Measurements from ENCODE around the gene RNU7-1. TPM values are rescaled to one million over a fixed set of nuclear protein-coding genes. Genes with fewer than 3 reads are reported as not detected.

RNU7-1 gene
- total RNA-seq, 2 donors from 2014 or later = not detected

DNA sequence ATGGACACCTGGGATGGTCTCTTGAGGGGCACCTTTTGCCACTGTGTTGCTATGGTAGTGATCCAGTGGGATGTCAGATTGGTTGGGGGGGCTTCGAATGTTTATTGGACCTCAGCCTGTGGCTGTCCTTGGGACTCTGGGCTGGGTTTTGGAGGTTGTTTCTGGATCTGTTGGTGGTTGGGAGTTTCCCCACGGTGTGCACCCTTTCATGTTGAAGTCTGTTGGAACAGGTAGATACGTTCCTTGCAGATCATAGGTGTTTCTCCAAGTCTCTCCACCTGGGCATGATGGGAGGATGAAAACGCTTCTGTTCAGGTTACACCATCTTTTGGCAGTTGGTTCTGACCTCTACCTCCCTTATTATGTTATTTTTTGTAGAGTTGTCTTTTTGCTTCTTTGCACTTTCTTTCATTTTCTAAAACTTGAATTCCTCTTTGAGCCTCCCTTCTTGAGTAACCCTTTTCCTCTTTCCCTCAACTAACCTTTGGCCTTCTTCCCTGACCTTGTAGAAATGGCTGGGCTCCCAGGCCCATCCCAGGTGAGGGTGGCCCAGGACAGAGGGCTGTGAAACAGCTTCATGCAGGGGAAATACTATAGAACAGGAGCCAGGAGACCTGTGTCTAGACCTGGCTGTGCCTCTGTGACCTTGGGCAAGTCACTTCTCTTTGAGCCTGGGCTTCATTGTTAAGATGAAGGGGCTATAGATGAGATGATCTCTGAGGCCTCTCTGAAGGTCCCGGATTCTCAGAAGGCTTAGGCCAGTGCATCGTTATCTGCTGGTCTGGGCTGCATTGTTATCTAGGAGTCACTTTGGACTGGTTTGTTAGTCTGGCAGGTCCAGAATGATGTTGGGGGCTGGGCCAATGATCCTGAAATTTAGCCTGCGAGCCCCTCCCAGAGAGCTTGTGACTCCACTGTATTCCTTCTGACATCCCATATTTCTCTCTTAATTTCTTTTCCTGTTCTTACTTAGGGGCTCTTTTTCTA is 13.9 kb upstream of the RNU7-1 start:
- peaks cover 25 to 71% of the 10 kb centered on the region in 2 donors for H3K4me1 ChIP-seq (ENCODE audit: control insufficient read depth in 1 of 2, low read depth in 2 of 2)
- ATAC-seq (ENCODE audit: insufficient number of reproducible peaks, low FRiP score, low read depth) (no peak), DNase-seq (ENCODE audit: low spot score) (no peak)
- H3K9me3 ChIP-seq = no peaks in the 10 kb centered on the region
- no peaks in the 10 kb centered on the region for H3K27me3 ChIP-seq (replicated peaks; ENCODE audit: insufficient read depth)
- H3K4me3 ChIP-seq = peak overlapping the region; percentile 95
- peaks cover 10% of the 10 kb centered on the region for H3K36me3 ChIP-seq
- peak overlapping the region; percentile 90 to 95 for H3K27ac ChIP-seq
- TF ChIP-seq, protein P1, sequence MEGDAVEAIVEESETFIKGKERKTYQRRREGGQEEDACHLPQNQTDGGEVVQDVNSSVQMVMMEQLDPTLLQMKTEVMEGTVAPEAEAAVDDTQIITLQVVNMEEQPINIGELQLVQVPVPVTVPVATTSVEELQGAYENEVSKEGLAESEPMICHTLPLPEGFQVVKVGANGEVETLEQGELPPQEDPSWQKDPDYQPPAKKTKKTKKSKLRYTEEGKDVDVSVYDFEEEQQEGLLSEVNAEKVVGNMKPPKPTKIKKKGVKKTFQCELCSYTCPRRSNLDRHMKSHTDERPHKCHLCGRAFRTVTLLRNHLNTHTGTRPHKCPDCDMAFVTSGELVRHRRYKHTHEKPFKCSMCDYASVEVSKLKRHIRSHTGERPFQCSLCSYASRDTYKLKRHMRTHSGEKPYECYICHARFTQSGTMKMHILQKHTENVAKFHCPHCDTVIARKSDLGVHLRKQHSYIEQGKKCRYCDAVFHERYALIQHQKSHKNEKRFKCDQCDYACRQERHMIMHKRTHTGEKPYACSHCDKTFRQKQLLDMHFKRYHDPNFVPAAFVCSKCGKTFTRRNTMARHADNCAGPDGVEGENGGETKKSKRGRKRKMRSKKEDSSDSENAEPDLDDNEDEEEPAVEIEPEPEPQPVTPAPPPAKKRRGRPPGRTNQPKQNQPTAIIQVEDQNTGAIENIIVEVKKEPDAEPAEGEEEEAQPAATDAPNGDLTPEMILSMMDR (IDR thresholded peaks at IDR 0.05) = no peak

DNA sequence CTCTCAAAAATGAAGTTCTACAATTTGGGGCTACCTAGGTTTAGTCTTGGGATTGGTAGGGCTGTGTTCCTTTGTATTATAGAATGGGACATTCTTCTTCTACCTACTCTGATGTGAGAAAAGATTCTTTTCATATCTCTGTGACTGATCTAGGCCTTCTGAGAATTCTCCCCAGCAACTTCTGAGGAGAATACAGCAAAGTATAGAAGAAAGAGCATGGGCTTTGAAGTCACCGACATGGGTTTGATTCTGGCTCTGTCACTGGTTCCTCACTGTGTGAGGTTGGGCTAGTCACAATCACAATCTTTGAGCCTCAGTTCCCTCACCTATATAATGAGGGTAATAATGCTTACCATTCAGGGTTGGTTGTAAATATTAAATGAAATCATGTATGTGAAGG is 10.8 kb upstream of the RNU7-1 start:
- no peak for ATAC-seq (ENCODE audit: insufficient number of reproducible peaks, low FRiP score, low read depth)
- Histone ChIP-seq H3K36me3 (peaks cover 23% of the 10 kb centered on the region), H3K4me1 (ENCODE audit: control insufficient read depth in 1 of 2, low read depth in 2 of 2) (peaks cover 23 to 62% of the 10 kb centered on the region in 2 donors), H3K4me3 (no peak overlapping the region), H3K27me3 (replicated peaks; ENCODE audit: insufficient read depth) (no peaks in the 10 kb centered on the region), H3K27ac (peak overlapping the region in 1 of 2 donors; percentile 4), H3K9me3 (no peaks in the 10 kb centered on the region)
- DNase-seq (ENCODE audit: low spot score) = no peak
- TF ChIP-seq, protein P1 (IDR thresholded peaks at IDR 0.05) = no peak

DNA sequence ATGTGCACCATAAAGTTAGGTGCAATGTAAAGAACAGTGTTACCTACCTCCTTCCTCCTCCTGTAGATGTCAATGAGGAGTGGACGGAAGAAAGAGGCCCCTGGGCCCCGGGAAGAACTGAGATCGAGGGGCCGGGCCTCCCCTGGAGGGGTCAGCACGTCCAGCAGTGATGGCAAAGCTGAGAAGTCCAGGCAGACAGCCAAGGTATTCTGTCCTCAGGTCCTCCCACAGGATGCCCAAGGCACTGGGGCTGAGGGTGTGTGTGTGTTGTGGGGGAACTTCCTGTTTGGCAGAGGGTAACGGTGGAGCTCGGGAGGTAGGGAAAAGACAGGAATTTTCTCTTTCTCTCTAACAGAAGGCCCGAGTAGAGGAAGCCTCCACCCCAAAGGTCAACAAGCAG is 9.5 kb upstream of the RNU7-1 start:
- no peaks in the 10 kb centered on the region for H3K27me3 ChIP-seq (replicated peaks; ENCODE audit: insufficient read depth)
- H3K27ac ChIP-seq = peak overlapping the region; percentile 4 to 46
- no peak overlapping the region for H3K4me3 ChIP-seq
- H3K36me3 ChIP-seq = peaks cover 23% of the 10 kb centered on the region
- DNase-seq (ENCODE audit: low spot score) (no peak), ATAC-seq (ENCODE audit: insufficient number of reproducible peaks, low FRiP score, low read depth) (no peak)
- TF ChIP-seq, protein P1 (IDR thresholded peaks at IDR 0.05) = no peak
- peaks cover 28 to 72% of the 10 kb centered on the region in 2 donors for H3K4me1 ChIP-seq (ENCODE audit: control insufficient read depth in 1 of 2, low read depth in 2 of 2)
- no peaks in the 10 kb centered on the region for H3K9me3 ChIP-seq

DNA sequence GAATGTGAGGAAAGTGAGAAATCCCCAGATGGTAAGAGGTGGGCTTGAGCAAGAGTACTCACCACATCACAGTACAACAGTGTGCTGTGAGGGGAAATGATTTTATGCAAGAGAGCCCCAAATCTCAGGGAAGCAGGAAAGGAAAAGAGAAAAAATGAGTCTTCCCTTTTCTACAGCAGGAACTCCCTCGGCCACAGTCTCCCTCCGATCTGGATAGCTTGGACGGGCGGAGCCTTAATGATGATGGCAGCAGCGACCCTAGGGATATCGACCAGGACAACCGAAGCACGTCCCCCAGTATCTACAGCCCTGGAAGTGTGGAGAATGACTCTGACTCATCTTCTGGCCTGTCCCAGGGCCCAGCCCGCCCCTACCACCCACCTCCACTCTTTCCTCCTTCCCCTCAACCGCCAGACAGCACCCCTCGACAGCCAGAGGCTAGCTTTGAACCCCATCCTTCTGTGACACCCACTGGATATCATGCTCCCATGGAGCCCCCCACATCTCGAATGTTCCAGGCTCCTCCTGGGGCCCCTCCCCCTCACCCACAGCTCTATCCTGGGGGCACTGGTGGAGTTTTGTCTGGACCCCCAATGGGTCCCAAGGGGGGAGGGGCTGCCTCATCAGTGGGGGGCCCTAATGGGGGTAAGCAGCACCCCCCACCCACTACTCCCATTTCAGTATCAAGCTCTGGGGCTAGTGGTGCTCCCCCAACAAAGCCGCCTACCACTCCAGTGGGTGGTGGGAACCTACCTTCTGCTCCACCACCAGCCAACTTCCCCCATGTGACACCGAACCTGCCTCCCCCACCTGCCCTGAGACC is 8.0 kb upstream of the RNU7-1 start:
- H3K4me1 ChIP-seq (ENCODE audit: control insufficient read depth in 1 of 2, low read depth in 2 of 2) = peaks cover 21 to 63% of the 10 kb centered on the region in 2 donors
- peaks cover 23% of the 10 kb centered on the region for H3K36me3 ChIP-seq
- peak overlapping the region in 1 of 2 donors; percentile 4 for H3K27ac ChIP-seq

More for the DNA sequence above, 8.0 kb upstream of the RNU7-1 start:
- Histone ChIP-seq H3K27me3 (replicated peaks; ENCODE audit: insufficient read depth) (no peaks in the 10 kb centered on the region), H3K4me3 (no peak overlapping the region), H3K9me3 (no peaks in the 10 kb centered on the region)
- ATAC-seq (ENCODE audit: insufficient number of reproducible peaks, low FRiP score, low read depth) (no peak), DNase-seq (ENCODE audit: low spot score) (no peak)
- TF ChIP-seq, protein P1 (IDR thresholded peaks at IDR 0.05) = no peak
